Measurements from ENCODE around the gene MR1.
"Not testable (repeated sequence)": the region's sequence is repeated elsewhere in the genome, so short reads cannot be mapped to it uniquely, and the experiment has no call there.

MR1 gene

GRCh38 chr1:181028196-181028595 is 5.6 kb upstream of the MR1 start:
- DNase-seq (ENCODE audit: extremely low read depth in 1 of 2, low read depth in 1 of 2) = no peak

- no peak for DNase-seq (ENCODE audit: extremely low read depth in 1 of 2, low read depth in 1 of 2)
Observed at GRCh38 chr1:181028615-181029014, 5.2 kb upstream of the MR1 start.

DNA sequence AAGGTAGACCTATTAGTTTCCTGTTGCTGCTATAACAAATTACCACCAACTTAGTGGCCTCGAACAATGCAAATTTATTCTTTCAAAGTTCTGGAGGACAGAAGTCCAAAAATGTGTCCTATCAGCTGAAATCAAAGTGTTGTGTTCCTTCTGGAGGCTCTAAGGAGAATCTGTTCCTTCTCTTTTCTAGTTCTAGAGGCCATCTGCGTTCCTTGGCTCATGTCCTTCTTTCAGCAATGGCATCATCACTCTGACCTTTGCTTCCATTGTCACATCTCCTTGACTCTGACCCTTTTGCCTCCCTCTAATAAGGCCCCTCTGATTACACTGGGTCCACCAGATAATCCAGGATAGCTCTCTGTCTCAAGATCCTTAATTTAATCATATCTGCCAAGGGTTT is 1.2 kb upstream of the MR1 start:
- no peak for DNase-seq (ENCODE audit: extremely low read depth in 1 of 2, low read depth in 1 of 2)

DNA sequence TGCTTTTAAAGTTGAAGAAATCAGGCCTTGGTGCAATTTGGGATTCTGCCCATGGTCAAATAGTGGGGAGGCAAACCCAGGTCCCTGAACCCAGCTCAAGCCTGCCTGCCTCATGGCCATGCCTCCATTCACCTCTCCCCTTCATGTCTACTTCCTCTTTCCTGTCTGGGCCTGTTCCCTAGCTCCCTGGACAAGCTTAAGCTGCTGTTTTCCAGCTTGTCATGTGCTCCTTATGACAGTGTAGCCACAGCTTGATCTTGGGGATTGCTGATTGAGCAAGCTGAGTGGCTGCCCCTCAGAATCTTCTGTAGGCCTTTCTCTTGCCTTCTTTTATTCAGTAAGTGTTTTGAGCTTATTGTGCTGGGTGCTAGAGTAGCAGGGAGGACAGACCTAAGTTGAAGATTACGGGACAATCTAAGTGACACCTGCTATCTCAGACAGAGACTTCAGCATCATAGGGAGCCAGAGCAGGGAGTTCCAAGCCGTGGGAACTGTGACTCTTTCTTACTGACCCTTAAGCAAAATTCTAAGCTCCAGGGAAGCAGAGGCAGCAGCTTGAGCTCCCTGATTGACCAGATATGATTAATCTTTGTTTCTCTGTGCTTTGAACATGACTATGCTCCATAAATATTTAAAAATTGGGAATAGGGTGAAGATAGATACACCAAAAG is 520 bp upstream of the MR1 start:
- DNase-seq (ENCODE audit: extremely low read depth in 1 of 2, low read depth in 1 of 2) = no peak

DNA sequence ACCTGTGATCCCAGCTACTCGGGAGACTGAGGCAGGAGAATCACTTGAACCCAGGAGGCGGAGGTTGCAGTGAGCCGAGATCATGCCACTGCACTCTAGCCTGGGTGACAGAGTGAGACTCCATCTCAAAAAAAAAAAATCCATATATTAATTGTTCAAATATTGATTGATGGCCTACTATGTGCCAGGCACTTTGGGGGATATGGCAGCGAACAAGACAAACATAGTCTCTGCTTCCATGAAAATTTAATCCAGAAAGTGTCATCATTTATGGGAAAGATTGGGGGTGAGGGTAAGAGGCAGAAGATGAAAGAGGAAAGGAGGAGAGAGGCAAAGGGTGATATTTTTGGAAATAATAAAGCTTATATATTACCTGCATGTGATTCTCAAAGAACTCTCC is 1.4 kb downstream of the MR1 start:
- DNase-seq (ENCODE audit: extremely low read depth in 1 of 2, low read depth in 1 of 2) = not testable (repeated sequence)

DNA sequence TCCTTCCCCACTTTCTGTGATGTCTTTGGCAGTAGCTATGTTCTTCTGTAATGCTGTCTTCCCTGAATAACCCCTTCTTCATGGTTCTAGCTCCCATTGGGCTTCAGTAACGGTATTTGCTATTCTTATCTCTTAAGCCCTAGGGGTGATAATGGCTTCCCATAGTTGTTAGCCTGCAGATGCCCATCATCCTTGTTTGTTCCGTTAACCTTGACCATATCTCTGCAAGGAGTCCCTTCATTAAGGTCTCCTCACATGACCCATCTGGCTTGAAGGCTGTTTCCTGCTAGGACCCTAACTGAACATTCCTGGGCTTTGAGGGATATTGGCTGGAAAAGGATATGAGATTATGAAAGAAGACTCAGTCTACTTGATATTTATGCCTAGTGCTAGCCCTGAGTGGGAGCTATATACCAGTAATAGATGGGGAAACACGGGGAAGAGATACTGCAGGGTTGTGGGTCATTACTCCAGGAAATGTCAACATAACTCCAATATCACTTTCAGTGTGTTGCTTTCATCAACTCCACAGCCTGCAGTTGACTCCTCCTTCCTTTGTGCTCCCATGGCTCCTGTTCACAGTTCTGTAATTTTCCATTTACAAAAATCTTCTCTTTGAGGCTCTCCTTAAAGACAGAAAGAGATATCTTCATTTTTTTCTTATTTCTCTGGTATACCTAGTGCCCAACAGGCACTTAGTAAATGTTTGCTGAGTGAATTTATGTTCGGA is 2.5 kb downstream of the MR1 start:
- no peak for DNase-seq (ENCODE audit: extremely low read depth in 1 of 2, low read depth in 1 of 2)

GRCh38 chr1:181037386-181037785 is 3.6 kb downstream of the MR1 start:
- DNase-seq (ENCODE audit: extremely low read depth in 1 of 2, low read depth in 1 of 2) = no peak

DNA sequence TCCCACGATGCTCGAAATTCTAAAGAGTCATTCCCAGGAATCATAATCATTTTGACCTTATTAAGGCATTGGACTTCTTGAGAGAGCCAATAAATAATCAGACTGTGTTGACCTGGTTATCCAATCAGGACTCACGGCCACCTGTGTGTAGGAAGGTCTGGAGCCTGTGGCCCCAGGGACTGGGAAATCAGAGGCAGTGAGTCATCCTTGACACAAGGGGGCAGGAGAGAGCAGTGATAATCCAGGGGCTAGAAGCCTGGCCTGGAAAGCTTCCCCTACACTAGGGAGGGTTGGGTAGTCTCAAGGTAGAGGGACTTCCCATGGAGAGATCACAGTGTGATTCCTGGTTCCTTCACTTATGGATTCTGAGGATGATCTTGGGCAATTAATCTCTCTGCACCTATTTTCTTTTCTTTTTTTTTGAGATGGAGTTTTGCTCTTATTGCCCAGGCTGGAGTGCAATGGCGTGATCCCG is 4.7 kb downstream of the MR1 start:
- no peak for DNase-seq (ENCODE audit: extremely low read depth in 1 of 2, low read depth in 1 of 2)

GRCh38 chr1:181040284-181040865 is 6.6 kb downstream of the MR1 start:
- no peak for DNase-seq (ENCODE audit: extremely low read depth in 1 of 2, low read depth in 1 of 2)

DNA sequence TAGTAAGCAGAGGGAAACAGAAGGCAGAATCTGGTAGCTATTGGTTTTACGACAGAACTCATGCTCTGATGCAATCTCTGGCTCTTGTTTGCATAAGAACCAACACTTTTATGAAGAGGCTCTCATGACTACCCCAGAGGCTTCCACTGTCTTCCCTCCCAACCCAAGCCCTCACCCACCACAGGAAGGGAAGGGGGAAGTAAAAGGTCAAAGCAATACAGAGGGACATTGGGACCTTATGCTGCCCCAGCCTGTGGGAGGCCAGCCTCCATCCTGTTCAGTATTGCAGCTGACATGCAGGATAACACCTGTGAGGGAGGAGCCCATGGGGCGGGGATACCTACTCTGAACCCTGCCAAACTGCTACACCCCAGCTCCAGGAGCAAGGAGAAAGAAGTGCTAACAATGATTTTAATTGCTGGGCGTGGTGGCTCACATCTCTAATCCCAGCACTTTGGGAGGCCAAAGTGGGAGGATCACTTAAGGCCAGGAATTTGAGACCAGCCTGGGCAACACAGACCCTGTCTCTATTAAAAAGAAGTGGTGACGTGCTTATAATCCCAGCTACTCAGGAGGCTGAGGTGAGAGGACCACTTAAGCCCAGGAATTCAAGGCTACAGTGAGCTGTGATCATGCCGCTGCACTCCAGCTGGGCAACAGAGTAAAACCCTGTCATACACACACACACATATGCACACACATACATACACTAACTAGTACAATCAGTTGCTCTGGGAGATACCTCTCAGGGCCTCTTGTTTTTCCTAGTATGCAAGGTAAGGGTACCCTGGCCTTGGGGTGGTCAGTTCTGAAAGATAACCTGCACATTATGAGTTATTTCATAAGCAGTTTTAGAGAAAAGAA is 9.5 kb downstream of the MR1 start:
- DNase-seq (ENCODE audit: extremely low read depth in 1 of 2, low read depth in 1 of 2) = no peak

DNA sequence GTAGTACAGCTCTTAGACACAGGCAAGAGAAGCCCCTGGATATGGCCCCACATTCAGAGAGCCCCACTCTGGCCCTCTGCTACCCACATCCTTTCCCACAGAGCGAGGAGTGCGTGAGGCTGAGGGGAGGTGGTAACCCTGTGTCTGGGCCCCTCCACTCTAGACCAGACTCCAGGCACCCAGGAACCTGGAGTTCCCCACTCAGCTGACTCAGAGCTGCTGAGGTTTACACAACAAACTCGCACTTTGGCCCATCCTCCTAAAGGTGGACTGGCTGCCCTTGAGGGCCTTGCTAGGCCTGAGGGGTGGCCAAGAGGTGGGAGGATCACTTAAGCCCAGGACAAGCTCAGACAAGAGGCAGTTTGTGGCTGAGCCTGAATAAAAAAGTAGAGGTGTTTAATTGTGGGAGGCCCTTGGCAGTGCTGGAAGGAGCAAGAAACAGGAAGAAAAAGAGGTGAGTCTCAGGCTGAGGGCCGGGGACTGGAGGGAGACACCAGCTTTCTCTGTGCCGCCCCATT is 10.7 kb downstream of the MR1 start:
- DNase-seq (ENCODE audit: extremely low read depth in 1 of 2, low read depth in 1 of 2) = peak; percentile 52 to 65

- DNase-seq (ENCODE audit: extremely low read depth in 1 of 2, low read depth in 1 of 2) = not testable (repeated sequence)
Observed at GRCh38 chr1:181045946-181046345, 12.2 kb downstream of the MR1 start.

DNA sequence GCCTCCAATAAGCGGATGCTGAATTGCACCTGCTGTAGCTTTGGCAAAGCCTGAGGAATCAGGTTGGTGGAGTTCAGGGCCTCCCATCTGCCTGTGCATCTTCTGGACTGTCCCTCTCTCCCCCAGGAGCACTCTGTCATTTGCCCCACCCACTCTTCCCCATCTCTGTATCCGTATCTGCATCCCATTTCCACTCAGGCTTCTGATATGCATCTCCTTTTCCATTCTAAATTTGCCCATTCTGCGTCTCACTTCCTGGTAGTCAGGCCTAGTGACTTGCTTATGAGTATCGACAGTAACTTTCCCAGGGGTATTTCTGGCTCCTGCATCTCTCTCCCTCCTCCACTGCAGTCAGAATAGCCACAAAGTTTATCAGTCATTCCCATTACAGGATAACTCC is 15.6 kb downstream of the MR1 start:
- no peak for DNase-seq (ENCODE audit: extremely low read depth in 1 of 2, low read depth in 1 of 2)

GRCh38 chr1:181050922-181051321 is 17.1 kb downstream of the MR1 start:
- DNase-seq (ENCODE audit: extremely low read depth in 1 of 2, low read depth in 1 of 2) = no peak

GRCh38 chr1:181056560-181056959 is 22.8 kb downstream of the MR1 start:
- no peak for DNase-seq (ENCODE audit: extremely low read depth in 1 of 2, low read depth in 1 of 2)

GRCh38 chr1:181057079-181057478 is 23.3 kb downstream of the MR1 start:
- no peak for DNase-seq (ENCODE audit: extremely low read depth in 1 of 2, low read depth in 1 of 2)

GRCh38 chr1:181059435-181059834 is 25.7 kb downstream of the MR1 start:
- DNase-seq (ENCODE audit: extremely low read depth in 1 of 2, low read depth in 1 of 2) = no peak

DNA sequence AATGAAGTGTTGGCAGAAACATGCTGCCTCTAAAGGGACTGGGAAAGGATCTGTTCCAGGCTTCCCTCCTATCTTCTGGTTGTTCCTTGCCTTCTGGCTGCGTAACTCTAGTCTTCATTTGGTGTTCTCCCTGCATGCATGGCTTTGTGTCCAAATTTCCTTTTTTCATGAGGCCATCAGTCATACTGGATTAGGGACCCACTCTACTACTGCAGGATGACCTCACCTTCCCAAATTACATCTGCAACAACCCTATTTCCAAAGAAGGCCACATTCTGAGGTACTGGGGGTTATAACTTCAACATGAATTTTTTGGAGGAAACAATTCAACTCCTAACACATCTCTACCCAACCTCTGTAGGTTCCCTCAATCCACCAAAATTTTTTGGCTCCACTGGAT is 26.3 kb downstream of the MR1 start:
- no peak for DNase-seq (ENCODE audit: extremely low read depth in 1 of 2, low read depth in 1 of 2)

GRCh38 chr1:181060947-181061346 is 27.2 kb downstream of the MR1 start:
- not testable (repeated sequence) for DNase-seq (ENCODE audit: extremely low read depth in 1 of 2, low read depth in 1 of 2)

- DNase-seq (ENCODE audit: extremely low read depth in 1 of 2, low read depth in 1 of 2) = no peak
Observed at GRCh38 chr1:181061487-181061886, 27.7 kb downstream of the MR1 start.

Data from stimulated activated CD8-positive, alpha-beta memory T cell treated with anti-CD3 and anti-CD28 coated beads, Interleukin-7, amount 100 ng/mL, for 48 hours (primary cell).